ENCODE data around the gene ACSM5. TPM values are rescaled to one million over a fixed set of nuclear protein-coding genes. Genes with fewer than 3 reads are reported as not detected.

Gene ACSM5
- total and polyA plus RNA-seq, 2 of the 8 experiments (the other 6 are each of a cell fraction or from before 2014, with no cell fraction given), result not detected

- H3K27me3 ChIP-seq (replicated peaks in 1 of 4; ENCODE audit: control insufficient read depth in 3 of 4, extremely low read depth in 1 of 4, insufficient read depth in 3 of 4, low read length in 3 of 4), result no peaks in the 10 kb centered on the region
- H3K18ac ChIP-seq (ENCODE audit: extremely low read depth, low read length), result no peak overlapping the region
- no peaks in the 10 kb centered on the region for H3K23me2 ChIP-seq (ENCODE audit: low read depth, low read length)
- no peaks in the 10 kb centered on the region for H3K79me1 ChIP-seq (ENCODE audit: low read depth, low read length)
- no peak overlapping the region for H3K27ac ChIP-seq (ENCODE audit: low read depth, low read length)
- no peak overlapping the region for H3K23ac ChIP-seq (ENCODE audit: insufficient read length)
- H3K4me3 ChIP-seq (ENCODE audit: extremely low read depth in 1 of 4, insufficient read depth in 2 of 4, low read depth in 3 of 4, low read length in 4 of 4), result no peak overlapping the region
- H2BK5ac ChIP-seq (ENCODE audit: low read depth, low read length), result no peak overlapping the region
- no peak overlapping the region for H4K8ac ChIP-seq (ENCODE audit: extremely low read depth, insufficient read depth, low read length)
- H2BK15ac ChIP-seq (ENCODE audit: low read length), result no peak overlapping the region
- no peak for DNase-seq (ENCODE audit: low read depth in 1 of 2, low spot score in 2 of 2)
- 86% methylated on average over 2 of the region's 2 CpGs; no CpG with 5 or more reads in 1 of the 2 experiments for WGBS, 2 experiments (ENCODE audit: extremely low coverage in 1 of 2, insufficient coverage in 1 of 2, insufficient read length in 1 of 2, insufficient replicate concordance in 2 of 2, low coverage in 1 of 2, low lambda C conversion rate in 2 of 2, missing lambda C conversion rate in 1 of 2)
- CTCF ChIA-PET (ENCODE audit: partially characterized antibody), result no interaction called here
- no peak overlapping the region for H2AK5ac ChIP-seq (ENCODE audit: low read depth, low read length)
- no peaks in the 10 kb centered on the region for H3K9me3 ChIP-seq (ENCODE audit: insufficient read depth in 2 of 2, low read depth in 1 of 2, low read length in 1 of 2)
- H4K5ac ChIP-seq (ENCODE audit: insufficient read length, low read depth, low read length), result no peak overlapping the region
- H3K9ac ChIP-seq (replicated peaks in 1 of 4; ENCODE audit: extremely low read depth in 1 of 4, low read depth in 3 of 4, low read length in 3 of 4), result no peak overlapping the region
- POLR2A ChIA-PET (ENCODE audit: partially characterized antibody), result no interaction called here
- H2BK120ac ChIP-seq (replicated peaks; ENCODE audit: low read depth, low read length), result no peak overlapping the region
- no peak overlapping the region for H3K4ac ChIP-seq (replicated peaks; ENCODE audit: insufficient read length, low read depth, low read length)
- H3K56ac ChIP-seq (replicated peaks; ENCODE audit: insufficient read length, low read depth, low read length), result no peak overlapping the region
- H2BK20ac ChIP-seq (ENCODE audit: low read length), result no peak overlapping the region
- H4K91ac ChIP-seq (replicated peaks; ENCODE audit: insufficient read length, low read length), result no peak overlapping the region
- H3K14ac ChIP-seq (ENCODE audit: insufficient read length), result no peak overlapping the region
- H3K4me2 ChIP-seq (ENCODE audit: insufficient read depth in 1 of 2, low read depth in 2 of 2, low read length in 2 of 2), result no peak overlapping the region
- H4K20me1 ChIP-seq (replicated peaks in 1 of 2; ENCODE audit: control insufficient read depth in 1 of 2, insufficient read depth in 2 of 2, low read length in 2 of 2), result no peaks in the 10 kb centered on the region
- H3K79me2 ChIP-seq (ENCODE audit: control insufficient read depth in 1 of 2, insufficient read depth in 2 of 2, low read length in 2 of 2), result no peaks in the 10 kb centered on the region
- H3K36me3 ChIP-seq (ENCODE audit: control insufficient read depth in 2 of 4, insufficient read depth in 4 of 4, low read length in 3 of 4), result no peaks in the 10 kb centered on the region
- FAIRE-seq, result no peak
- no peak overlapping the region for H2AFZ ChIP-seq (ENCODE audit: low read length)
- no peak overlapping the region for H2BK12ac ChIP-seq (ENCODE audit: low read depth, low read length)
- no peaks in the 10 kb centered on the region for H3K4me1 ChIP-seq (replicated peaks in 1 of 4; ENCODE audit: control insufficient read depth in 3 of 4, insufficient read depth in 4 of 4, low read length in 3 of 4)
- TF ChIP-seq SIRT6 (IDR thresholded peaks at IDR 0.05; ENCODE audit: low read length), result no peak
Observed at GRCh38 chr16:20424129-20424866, 15.0 kb downstream of the ACSM5 start.
